ENCODE results near the gene AUTS2. TPM values are rescaled to one million over a fixed set of nuclear protein-coding genes. Genes with fewer than 3 reads are reported as not detected.
A peak's percentile ranks its signal among the peaks of the same experiment; 100 is the strongest.

AUTS2 gene
- total RNA-seq, 2 donors from 2014 or later: 8.6 TPM

- no peaks in the 10 kb centered on the region for H3K27me3 ChIP-seq
- no peak overlapping the region for H3K27ac ChIP-seq
- no peaks in the 10 kb centered on the region for H3K9me3 ChIP-seq
- DNase-seq (ENCODE audit: low spot score): no peak
- TF ChIP-seq CTCF (IDR thresholded peaks at IDR 0.05): no peak
- H3K36me3 ChIP-seq: no peaks in the 10 kb centered on the region
- peaks cover 0 to 2% of the 10 kb centered on the region in 2 donors for H3K4me1 ChIP-seq
- H3K4me3 ChIP-seq: no peak overlapping the region
These were observed 171.6 kb downstream of the AUTS2 start for GRCh38 chr7:69769826-69770225.

DNA sequence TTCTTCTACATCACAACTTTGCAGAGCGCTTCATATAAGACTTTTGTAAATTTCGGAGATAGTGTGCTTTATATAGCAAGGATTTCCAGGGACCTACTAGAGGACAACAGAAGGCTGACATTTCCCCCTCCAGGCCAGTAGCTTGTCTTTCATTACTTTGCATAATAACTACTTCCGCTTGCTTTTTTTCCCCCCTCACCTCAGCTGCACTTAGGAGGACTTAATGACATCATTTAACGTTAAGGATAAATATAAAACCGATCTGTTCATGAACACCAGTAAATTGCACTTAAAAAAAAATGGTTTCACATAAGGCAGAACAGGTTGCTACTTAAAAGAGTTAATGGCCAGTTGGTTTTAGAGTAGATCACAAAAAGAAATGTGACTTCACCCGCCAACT lies 172.3 kb downstream of the AUTS2 start:
- H3K27ac ChIP-seq: no peak overlapping the region
- H3K9me3 ChIP-seq: no peaks in the 10 kb centered on the region
- H3K4me3 ChIP-seq: no peak overlapping the region
- no peaks in the 10 kb centered on the region for H3K36me3 ChIP-seq
- no peaks in the 10 kb centered on the region for H3K27me3 ChIP-seq
- no peak for TF ChIP-seq CTCF (IDR thresholded peaks at IDR 0.05)
- DNase-seq (ENCODE audit: low spot score): no peak
- peaks cover 0 to 10% of the 10 kb centered on the region in 2 donors for H3K4me1 ChIP-seq

DNA sequence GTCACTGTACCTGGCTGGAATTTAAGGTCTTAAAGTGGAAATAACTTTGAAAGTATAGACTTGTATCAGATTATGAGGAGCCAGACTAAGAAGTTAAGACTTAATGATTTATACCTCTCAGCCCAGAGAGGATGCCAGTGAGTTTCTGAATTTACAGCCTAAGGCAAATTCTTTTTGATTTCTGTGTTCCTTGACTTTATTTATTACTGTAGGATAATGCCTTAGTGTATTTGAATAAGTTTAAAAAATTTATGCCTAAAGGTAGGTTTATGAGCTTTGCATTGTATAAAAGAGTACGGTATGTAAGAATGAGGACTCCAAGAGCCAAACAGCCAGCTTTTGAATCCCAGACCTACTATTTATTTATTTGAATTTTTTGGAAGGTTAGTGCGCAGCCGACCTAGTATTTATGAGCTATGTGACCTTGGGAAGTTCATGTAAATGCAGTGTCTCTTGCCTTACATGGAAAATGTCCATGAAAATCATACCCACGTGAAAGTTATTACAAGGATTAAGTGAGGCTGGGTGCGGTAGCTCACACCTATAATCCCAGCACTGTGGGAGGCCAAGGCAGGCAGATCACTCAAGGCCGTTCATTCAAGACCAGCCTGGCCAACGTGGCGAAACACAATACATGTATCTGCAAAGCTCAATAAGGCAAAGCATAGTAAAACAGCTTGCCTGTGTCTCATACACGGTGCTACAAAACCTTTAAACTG lies 174.6 kb downstream of the AUTS2 start:
- TF ChIP-seq CTCF (IDR thresholded peaks at IDR 0.05): no peak
- Histone ChIP-seq H3K4me1 (peaks cover 0 to 15% of the 10 kb centered on the region in 2 donors), H3K36me3 (no peaks in the 10 kb centered on the region), H3K9me3 (no peaks in the 10 kb centered on the region), H3K27me3 (no peaks in the 10 kb centered on the region), H3K27ac (no peak overlapping the region), H3K4me3 (no peak overlapping the region)
- DNase-seq (ENCODE audit: low spot score): no peak

GRCh38 chr7:69773535-69774225 lies 175.4 kb downstream of the AUTS2 start:
- peak; percentile 61 for DNase-seq (ENCODE audit: low spot score)
- H3K4me1 ChIP-seq: peaks cover 0 to 15% of the 10 kb centered on the region in 2 donors
- no peaks in the 10 kb centered on the region for H3K27me3 ChIP-seq
- H3K4me3 ChIP-seq: no peak overlapping the region
- TF ChIP-seq CTCF (IDR thresholded peaks at IDR 0.05): no peak
- no peaks in the 10 kb centered on the region for H3K36me3 ChIP-seq
- no peaks in the 10 kb centered on the region for H3K9me3 ChIP-seq
- H3K27ac ChIP-seq: no peak overlapping the region

DNA sequence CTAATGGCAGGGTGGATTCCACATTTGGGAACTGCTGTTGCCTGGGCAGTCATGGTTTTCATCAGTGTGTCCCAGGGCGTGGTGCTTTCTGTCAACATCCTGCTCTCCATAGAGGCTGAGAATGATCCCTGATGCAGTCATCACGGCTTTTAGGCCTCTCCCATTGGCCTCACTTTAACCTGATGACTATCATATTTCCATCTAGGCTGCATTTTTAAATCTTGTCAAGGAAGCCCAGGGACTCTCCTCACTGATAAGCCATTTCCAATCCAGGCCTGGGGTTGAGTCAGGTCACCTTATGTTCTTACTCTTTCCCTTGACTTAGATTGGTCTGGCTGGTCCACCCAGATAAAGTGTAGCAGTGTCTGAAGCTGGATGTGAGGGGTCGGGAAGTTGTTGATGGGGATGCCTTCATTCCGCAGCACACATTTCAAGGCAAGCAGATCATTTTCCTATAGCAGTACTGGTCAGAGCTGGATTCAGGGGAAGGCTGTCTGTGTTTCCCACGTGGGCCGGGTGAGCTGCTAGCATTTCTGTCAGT lies 177.0 kb downstream of the AUTS2 start:
- Histone ChIP-seq H3K4me1 (peaks cover 0 to 15% of the 10 kb centered on the region in 2 donors), H3K9me3 (no peaks in the 10 kb centered on the region), H3K36me3 (no peaks in the 10 kb centered on the region), H3K27me3 (no peaks in the 10 kb centered on the region), H3K27ac (peak overlapping the region; percentile 10 to 48), H3K4me3 (no peak overlapping the region)
- peak; percentile 85 for DNase-seq (ENCODE audit: low spot score)
- TF ChIP-seq CTCF (IDR thresholded peaks at IDR 0.05): no peak

All from right atrium auricular region (tissue), 2 donors.